ENCODE measurements around the gene TRABD2A. TPM values are rescaled to one million over a fixed set of nuclear protein-coding genes. Genes with fewer than 3 reads are reported as not detected.

Gene TRABD2A
- total and polyA plus RNA-seq, 2 of the 13 experiments (the other 11 are each of a cell fraction or from before 2014, with no cell fraction given) = 0.15 TPM; not detected in 1

- TF ChIP-seq ZNF280D (CRISPR knock-in tag; IDR thresholded peaks at IDR 0.05) = peak; percentile 90
- peak; percentile 54 for TF ChIP-seq CENPBD1 (CRISPR knock-in tag; IDR thresholded peaks at IDR 0.05; ENCODE audit: borderline replicate concordance, low read depth)
- TF ChIP-seq ZNF501 (CRISPR knock-in tag; IDR thresholded peaks at IDR 0.05) = peak; percentile 90
- 0 out of 2 replicates have a peak, but pooled peaks have one; percentile 65 for TF ChIP-seq HNRNPL (IDR thresholded peaks at IDR 0.05; ENCODE audit: low read depth, low read length)
- TF ChIP-seq ZSCAN5A (CRISPR knock-in tag; IDR thresholded peaks at IDR 0.05; ENCODE audit: borderline replicate concordance) = peak; percentile 46; the same call in 1 of the 2 replicates
- peak; percentile 88 for TF ChIP-seq KLF6 (CRISPR knock-in tag; IDR thresholded peaks at IDR 0.05)
- TF ChIP-seq KDM6A (CRISPR knock-in tag; IDR thresholded peaks at IDR 0.05; ENCODE audit: low read depth) = no peak
- peak; percentile 77 for TF ChIP-seq ZNF770 (CRISPR knock-in tag; IDR thresholded peaks at IDR 0.05)
- TF ChIP-seq FOXK2 (IDR thresholded peaks at IDR 0.05) = no peak
- peak; percentile 63 for TF ChIP-seq ZNF605 (CRISPR knock-in tag; IDR thresholded peaks at IDR 0.05)
- TF ChIP-seq MEIS2 (CRISPR knock-in tag; IDR thresholded peaks at IDR 0.05) = peak; percentile 96
- TF ChIP-seq STAT5B (CRISPR knock-in tag; IDR thresholded peaks at IDR 0.05) = peak; percentile 73; the same call in 1 of the 2 replicates
- no peak for TF ChIP-seq ATM (IDR thresholded peaks at IDR 0.05; ENCODE audit: borderline replicate concordance)
- peak; percentile 98 for TF ChIP-seq SALL2 (CRISPR knock-in tag; IDR thresholded peaks at IDR 0.05)
- peak; percentile 80 for TF ChIP-seq SOX5 (CRISPR knock-in tag; IDR thresholded peaks at IDR 0.05; ENCODE audit: borderline replicate concordance)
- no peak for TF ChIP-seq RBFOX2 (IDR thresholded peaks at IDR 0.05; ENCODE audit: low read depth, low read length)
- TF ChIP-seq MLLT10 (CRISPR knock-in tag; IDR thresholded peaks at IDR 0.05) = no peak
- TF ChIP-seq ZBTB44 (CRISPR knock-in tag; IDR thresholded peaks at IDR 0.05) = peak; percentile 42; the same call in 1 of the 2 replicates
- TF ChIP-seq NFIC (IDR thresholded peaks at IDR 0.05; ENCODE audit: low read length) = peak; percentile 85; the same call in 1 of the 2 replicates
- peak; percentile 49; the same call in 1 of the 2 replicates for TF ChIP-seq MED13 (CRISPR knock-in tag; IDR thresholded peaks at IDR 0.05)
- TF ChIP-seq AHR (CRISPR knock-in tag; IDR thresholded peaks at IDR 0.05) = peak; percentile 99
- TF ChIP-seq SRY (CRISPR knock-in tag; IDR thresholded peaks at IDR 0.05) = peak; percentile 67; the same call in 1 of the 2 replicates
Measured at GRCh38 chr2:84925724-84926376, 45.0 kb upstream of the TRABD2A start (continued).
